Heart right ventricle (tissue), 16 donors: ENCODE data around the gene COPS4. TPM values are rescaled to one million over a fixed set of nuclear protein-coding genes. Genes with fewer than 3 reads are reported as not detected.
A peak's percentile ranks its signal among the peaks of the same experiment; 100 is the strongest.

Experiments used
- ATAC-seq, 8 donors: fragments of 200-7000 bp; cut with Tn5 transposase; one replicate each; pipeline ENCODE4 v1.9.1; 2020; ENCODE audit warnings: mild to moderate bottlenecking in 8 of 8, moderate library complexity in 8 of 8, moderate number of reproducible peaks in 1 of 8
- DNase-seq, 2 donors: peaks; one replicate each; pipeline ENCODE4 v3.0.0-alpha.2; 2020
- H3K27ac ChIP-seq, 10 donors: fragments of 200-600 bp; sonication (generic) in 2 of 10; one replicate each; pipeline versions ENCODE4 v1.5.0 to v1.8.0; 2020 to 2022; ENCODE audit warnings: mild to moderate bottlenecking in 3 of 10
- H3K27me3 ChIP-seq, 7 donors: fragments of 200-600 bp; one replicate each; pipeline ENCODE4 v1.8.0; 2021 to 2022; ENCODE audit warnings: mild to moderate bottlenecking in 2 of 7
- H3K36me3 ChIP-seq, 9 donors: fragments of 200-600 bp; sonication (generic) in 1 of 9; one replicate each; pipeline versions ENCODE4 v1.5.0 to v1.8.0; 2020 to 2022; ENCODE audit warnings: mild to moderate bottlenecking in 2 of 9
- H3K4me1 ChIP-seq, 9 donors: fragments of 200-600 bp; sonication (generic) in 1 of 9; one replicate each; pipeline versions ENCODE4 v1.5.0 to v1.8.0; 2020 to 2022; ENCODE audit warnings: mild to moderate bottlenecking in 4 of 9
- H3K4me3 ChIP-seq, 10 donors: fragments of 200-600 bp; sonication (generic) in 2 of 10; one replicate each; pipeline versions ENCODE4 v1.5.0 to v1.8.0; 2020 to 2022; ENCODE audit warnings: mild to moderate bottlenecking in 7 of 10, moderate library complexity in 2 of 10
- H3K9me3 ChIP-seq, 11 donors: fragments of 200-600 bp in 10 of 11; sonication (generic) in 2 of 11; one replicate each; pipeline versions ENCODE4 v1.5.0 to v1.8.0; 2013 to 2022; ENCODE audit warnings: mild to moderate bottlenecking in 2 of 11, control low read depth in 1 of 11, moderate library complexity in 1 of 11
- CTCF ChIP-seq, 9 donors: fragments of 200-600 bp; sonication (generic) in 2 of 9; IDR thresholded peaks; one replicate each; pipeline versions ENCODE4 v1.5.0 to v1.8.0; 2021 to 2022; ENCODE audit warnings: antibody characterized with exemption in 9 of 9, mild to moderate bottlenecking in 5 of 9, moderate library complexity in 1 of 9
- WGBS, 2 donors: extraction: QIAGEN DNeasy Blood & Tissue Kit; methylation state at CpG; one replicate each; pipeline ENCODE4 v1.1.7; 2013; ENCODE audit warnings: inconsistent platforms in 1 of 2; 5-methylcytosine and 5-hydroxymethylcytosine counted together
- intact Hi-C, 10 donors: fragments of 100-400 bp; cut with DNase I; formaldehyde crosslinking; loops; one replicate each; pipeline versions ENCODE4 v1.11.1 to v1.14.2; 2022
- polyA plus RNA-seq, 2 donors: library from polyadenylated mRNA; stranded (reverse); fragments of 200-250 nt; gene quantifications; one replicate each; pipeline ENCODE4 v1.2.3, GENCODE V29; 2013
- total RNA-seq, 10 donors: library from RNA; stranded (reverse); fragmentation: NEBNext Ultra II Directional in 3 of 10; extraction: Animal tissue kit (Norgen Biotek cat#: 25700) in 3 of 10; gene quantifications; one replicate each; pipeline versions ENCODE4 v1.2.1 to v1.2.4, GENCODE V29; 2021 to 2023
- donor health status: Arrhythmogenic right ventricular cardiomyopathy.
- donor health status: ischemic (EF 13 %, LVEDD 7.1; RV severe dilation, severe dysfunction).
- donor health status: healthy with polysubstance abuse.
- donor health status: DM: no; HTN: yes; CAD: no.
- donor health status: DM: no; HTN: no; CAD: no.
- donor health status: ischemic (EF 25% LVEDD 6.9; RV normal size, moderate dysfunction).
- donor health status: ischemic (EF 25% LVEDD 5.7; RV mildly dilated, moderate dysfunction).
- donor health status: healthy.
- donor health status: DM: yes; HTN: yes; CAD: no.
- donor health status: Ischemic cardiomyopathy.
- donor health status: ischemic (EF 35%, LVEDD 5.7; RV mildly dilated, moderate dysfunction).
- donor health status: nonischemic (EF 11% LVEDD 7.7; RV severe dilation, severe dysfunction).
- donor health status: DM: yes; HTN: yes; CAD: no.
- donor health status: PGD.
- donor health status: ischemic (EF 29% LVEDD 5.4; RV normal size, mild dysfunction).
- donor health status: nonischemic (EF 23%, LVEDD 6.1; RV moderate dilation, normal function).

The COPS4 gene
- total and polyA plus RNA-seq, 12 donors: 12.5 to 65.1 (median 57.2) TPM

- H3K27ac ChIP-seq: no peak overlapping the region
- no peak overlapping the region for H3K4me3 ChIP-seq
- H3K27me3 ChIP-seq: no peaks in the 10 kb centered on the region
- intact Hi-C loops: no loop called here
- DNase-seq (no peak), ATAC-seq (no peak)
- H3K9me3 ChIP-seq: peaks cover 0 to 12% (median 0%) of the 10 kb centered on the region in 11 donors
- H3K36me3 ChIP-seq: no peaks in the 10 kb centered on the region
- 79 to 87% methylated on average over 2 of the region's 2 CpGs for WGBS, 2 donors
- H3K4me1 ChIP-seq: peaks cover 0 to 23% (median 0%) of the 10 kb centered on the region in 9 donors
- TF ChIP-seq CTCF (IDR thresholded peaks at IDR 0.05): no peak
These were observed 83.9 kb downstream of the COPS4 start for GRCh38 chr4:83118869-83119268.

GRCh38 chr4:83121246-83121645 is 86.3 kb downstream of the COPS4 start:
- intact Hi-C loops: no loop called here
- ATAC-seq: no peak
- peaks cover 0 to 26% (median 0%) of the 10 kb centered on the region in 9 donors for H3K4me1 ChIP-seq
- no peaks in the 10 kb centered on the region for H3K27me3 ChIP-seq
- WGBS, 2 donors: 80 to 81% methylated on average over 5 of the region's 5 CpGs
- no peak overlapping the region for H3K4me3 ChIP-seq
- H3K9me3 ChIP-seq: peaks cover 0 to 12% (median 0%) of the 10 kb centered on the region in 11 donors
- TF ChIP-seq CTCF (IDR thresholded peaks at IDR 0.05): no peak
- no peak overlapping the region for H3K27ac ChIP-seq
- no peaks in the 10 kb centered on the region for H3K36me3 ChIP-seq
- no peak for DNase-seq

DNA sequence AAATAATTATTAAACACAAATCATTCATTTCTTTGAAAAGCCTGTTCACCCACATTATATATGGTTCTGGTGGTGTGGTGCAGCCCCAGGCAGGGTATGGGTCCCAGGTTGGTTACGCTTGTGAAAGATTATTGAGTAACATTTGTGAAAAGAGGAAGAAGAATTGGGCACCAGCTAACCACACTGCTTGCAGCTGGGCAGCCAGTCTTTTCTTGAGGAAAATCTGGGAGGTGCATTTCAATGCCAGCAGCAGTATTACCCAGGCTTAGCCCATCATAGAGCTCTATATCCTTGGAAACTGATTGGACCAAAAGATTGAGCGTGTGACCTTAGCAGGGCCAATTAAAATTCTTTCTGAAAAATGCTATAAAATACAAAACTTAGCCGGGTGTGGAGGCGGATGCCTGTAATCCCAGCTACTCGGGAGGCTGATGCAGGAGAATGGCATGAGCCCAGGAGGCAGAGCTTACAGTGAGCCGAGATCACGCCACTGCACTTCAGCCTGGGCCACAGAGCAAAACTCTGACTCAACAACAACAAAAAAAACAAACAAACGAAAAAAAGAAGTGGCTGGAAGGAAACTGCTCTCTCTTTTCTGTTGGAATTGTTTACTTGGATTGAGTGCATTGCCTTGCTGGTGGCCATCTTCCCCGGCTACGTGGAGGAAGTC is 89.3 kb downstream of the COPS4 start:
- TF ChIP-seq CTCF (IDR thresholded peaks at IDR 0.05): no peak

More for the DNA sequence above, 89.3 kb downstream of the COPS4 start:
- Histone ChIP-seq H3K4me1 (peaks cover 0 to 29% (median 0%) of the 10 kb centered on the region in 9 donors), H3K27me3 (no peaks in the 10 kb centered on the region), H3K36me3 (no peaks in the 10 kb centered on the region), H3K9me3 (peaks cover 0 to 23% (median 0%) of the 10 kb centered on the region in 11 donors), H3K4me3 (no peak overlapping the region), H3K27ac (peak overlapping the region in 1 of 10 donors; percentile 55)
- DNase-seq: no peak
- peak in 5 of 8 donors; percentile 28 to 66 (median 53) for ATAC-seq
- 74 to 79% methylated on average over 10 of the region's 10 CpGs for WGBS, 2 donors
- intact Hi-C loops: no loop called here

Other genes with a start within 250 kb of the COPS4 start
- 1 to 10 TPM; 1.7 to 5.0 (median 3.0) TPM for gene SCD5, start 236.4 kb upstream of the COPS4 start, total RNA-seq
- 1 to 10 TPM; 3.8 to 6.7 TPM for gene SCD5, start 236.4 kb upstream of the COPS4 start, polyA plus RNA-seq
- gene SEC31A, start 144.0 kb upstream of the COPS4 start, total RNA-seq: 100 to 1,000 TPM in 7 of 10 donors, 10 to 100 TPM in 3; 86.3 to 163 (median 124) TPM
- gene SEC31A, start 144.0 kb upstream of the COPS4 start, polyA plus RNA-seq: 100 to 1,000 TPM in 1 of 2 donors, 10 to 100 TPM in 1; 82.5 to 121 TPM
- 1 to 10 TPM; 3.5 to 9.1 (median 6.2) TPM for gene THAP9, start 134.4 kb upstream of the COPS4 start, total RNA-seq
- gene THAP9, start 134.4 kb upstream of the COPS4 start, polyA plus RNA-seq: 1 to 10 TPM; 1.9 to 5.4 TPM
- 1 to 10 TPM; 6.0 to 9.4 (median 9.0) TPM for gene LIN54, start 24.4 kb upstream of the COPS4 start, total RNA-seq
- 1 to 10 TPM; 1.5 to 1.9 TPM for gene LIN54, start 24.4 kb upstream of the COPS4 start, polyA plus RNA-seq
- 1 to 10 TPM in 3 of 10 donors, under 1 TPM in 7; 0.39 to 9.4 (median 0.66) TPM for gene PLAC8, start 79.5 kb downstream of the COPS4 start, total RNA-seq
- gene PLAC8, start 79.5 kb downstream of the COPS4 start, polyA plus RNA-seq: under 1 TPM; 0.51 to 0.64 TPM
- 10 to 100 TPM; 17.8 to 32.8 (median 26.5) TPM for gene COQ2, start 249.6 kb downstream of the COPS4 start, total RNA-seq
- 10 to 100 TPM; 10.5 to 15.5 TPM for gene COQ2, start 249.6 kb downstream of the COPS4 start, polyA plus RNA-seq